HCT116 (cell line): Measurements from ENCODE around the gene BCAS4. TPM values are rescaled to one million over a fixed set of nuclear protein-coding genes. Genes with fewer than 3 reads are reported as not detected.

Source experiments
- ATAC-seq: fragments of 200-7000 bp; cut with Tn5 transposase; 2 replicates; pipeline ENCODE4 v1.9.1; 2020; ENCODE audit warnings: mild to moderate bottlenecking, moderate library complexity
- BruUV-seq: library from RNA; stranded (reverse); fragments of 400-500 nt; replicated peaks from 2 replicates; lab custom pipeline; 2021; lab: Mats Ljungman, UMichigan
- CTCF ChIA-PET: fragments of 300-600 bp; sonication (Branson Sonifier 250); formaldehyde crosslinking; loops from one replicate; lab custom pipeline; 2021; ENCODE audit warnings: antibody characterized with exemption; lab: Charles Lee
- POLR2A ChIA-PET: fragments of 300-600, 350-600 bp; sonication (Branson Sonifier 250); formaldehyde crosslinking; loops from one replicate; lab custom pipeline; 2021; ENCODE audit warnings: antibody characterized with exemption; lab: Charles Lee
- RAD21 ChIA-PET, 2 experiments: fragments of 300-600 bp; sonication (Branson Sonifier 250); formaldehyde crosslinking; loops; one replicate each; lab custom pipeline; 2023; ENCODE audit warnings: low total read pairs in 2 of 2; ENCODE audit not compliant: uncharacterized antibody in 2 of 2, unreplicated experiment in 2 of 2, low non-redundant PET in 1 of 2; lab: Charles Lee
- DNase-seq: peaks from one replicate; pipeline ENCODE4 v3.0.0-alpha.2; 2010; ENCODE audit warnings: low read depth, low spot score
- H2AFZ ChIP-seq: fragments of 200-600 bp; shearing (Covaris generic), sonication (generic); 2 replicates; pipeline ENCODE4 v1.6.1; 2017; ENCODE audit warnings: low read depth, mixed run types, mixed read lengths, antibody characterized with exemption, low read length; ENCODE audit not compliant: poor library complexity, severe bottlenecking
- H3K27ac ChIP-seq: 2 replicates; pipeline ENCODE4 v1.5.1; 2012; ENCODE audit warnings: low read depth, low read length
- H3K27me3 ChIP-seq: fragments of 200-600 bp; sonication (generic); 2 replicates; pipeline ENCODE4 v1.6.1; 2016; ENCODE audit warnings: mixed run types, low read length, mixed read lengths; ENCODE audit not compliant: insufficient read depth
- H3K36me3 ChIP-seq, 2 experiments: fragments of 200-500 bp in 1 of 2; fragments of 200-600 bp in 1 of 2; sonication (Bioruptor generic) in 1 of 2; sonication (generic) in 1 of 2; 2 replicates each; pipeline versions ENCODE4 v1.5.1 to v1.6.1; 2014 to 2016; ENCODE audit warnings: low read length in 2 of 2, inconsistent platforms in 1 of 2, mixed read lengths in 1 of 2, mixed run types in 1 of 2; ENCODE audit not compliant: insufficient read depth in 2 of 2, control insufficient read depth in 1 of 2
- H3K4me1 ChIP-seq, 2 experiments: fragments of 200-600 bp in 1 of 2; sonication (generic) in 1 of 2; 2 replicates each; pipeline versions ENCODE4 v1.5.1 to v1.6.1; 2012 to 2017; ENCODE audit warnings: low read length in 2 of 2, inconsistent platforms in 1 of 2, mild to moderate bottlenecking in 1 of 2, mixed read lengths in 1 of 2, mixed run types in 1 of 2, moderate library complexity in 1 of 2; ENCODE audit not compliant: insufficient read depth in 2 of 2, control insufficient read depth in 1 of 2
- H3K4me2 ChIP-seq: fragments of 200-600 bp; sonication (generic); 2 replicates; pipeline ENCODE4 v1.6.1; 2017; ENCODE audit warnings: mixed run types, low read length, mixed read lengths
- H3K4me3 ChIP-seq, 2 experiments: fragments of 200-600 bp in 1 of 2; sonication (generic) in 1 of 2; replicated peaks in 1 of 2; 2 replicates each; pipeline ENCODE4 v1.5.1; 2011 to 2016; ENCODE audit warnings: low read length in 2 of 2, control low read depth in 1 of 2, low read depth in 1 of 2, mild to moderate bottlenecking in 1 of 2, mixed read lengths in 1 of 2, mixed run types in 1 of 2
- H3K79me2 ChIP-seq: fragments of 200-600 bp; sonication (generic); 2 replicates; pipeline ENCODE4 v1.6.1; 2017; ENCODE audit warnings: mild to moderate bottlenecking, mixed run types, low read length, moderate library complexity, mixed read lengths; ENCODE audit not compliant: insufficient read depth
- H3K9ac ChIP-seq: fragments of 200-600 bp; sonication (generic); 2 replicates; pipeline ENCODE4 v1.6.1; 2016; ENCODE audit warnings: low read length, mixed read lengths
- H3K9me2 ChIP-seq: fragments of 200-600 bp; sonication (generic), shearing (Covaris generic); 2 replicates; pipeline ENCODE4 v1.6.1; 2017; ENCODE audit warnings: mixed run types, mild to moderate bottlenecking, moderate library complexity; ENCODE audit not compliant: insufficient read depth
- H3K9me3 ChIP-seq, 2 experiments: fragments of 200-500 bp in 1 of 2; fragments of 200-600 bp in 1 of 2; sonication (Bioruptor generic) in 1 of 2; sonication (generic) in 1 of 2; 2 replicates each; pipeline ENCODE4 v1.6.1; 2014 to 2017; ENCODE audit warnings: low read length in 2 of 2, mixed read lengths in 2 of 2, inconsistent platforms in 1 of 2, low read depth in 1 of 2, mild to moderate bottlenecking in 1 of 2, mixed run types in 1 of 2, moderate library complexity in 1 of 2; ENCODE audit not compliant: control insufficient read depth in 1 of 2, insufficient read depth in 1 of 2
- H4K20me1 ChIP-seq: fragments of 200-600 bp; sonication (generic), shearing (Covaris generic); 2 replicates; pipeline ENCODE4 v1.6.1; 2017; ENCODE audit warnings: mixed run types, mild to moderate bottlenecking, moderate library complexity; ENCODE audit not compliant: insufficient read depth
- CEBPB ChIP-seq: IDR thresholded peaks from 2 replicates; pipeline ENCODE4 v1.6.1; 2012; ENCODE audit warnings: low read depth
- EGR1 ChIP-seq: IDR thresholded peaks from 2 replicates; pipeline ENCODE4 v1.6.1; 2012; ENCODE audit warnings: low read depth
- ELF1 ChIP-seq: IDR thresholded peaks from 2 replicates; pipeline ENCODE4 v1.6.1; 2012; ENCODE audit warnings: low read depth, borderline replicate concordance
- EZH2 ChIP-seq: fragments of 200-600 bp; sonication (generic); IDR thresholded peaks from 2 replicates; pipeline ENCODE4 v1.6.1; 2017; ENCODE audit warnings: antibody characterized with exemption, mixed run types
- EZH2phosphoT487 ChIP-seq: fragments of 200-600 bp; IDR thresholded peaks from 2 replicates; pipeline ENCODE4 v1.6.1; 2018; ENCODE audit warnings: antibody characterized with exemption, borderline replicate concordance
- FOSL1 ChIP-seq: IDR thresholded peaks from 2 replicates; pipeline ENCODE4 v1.6.1; 2012; ENCODE audit warnings: low read depth
- POLR2A ChIP-seq: IDR thresholded peaks from 2 replicates; pipeline ENCODE4 v1.7.0; 2011; ENCODE audit warnings: borderline replicate concordance; ENCODE audit not compliant: insufficient read depth, insufficient read length; ENCODE audit errors: extremely low read depth
- POLR2AphosphoS5 ChIP-seq: IDR thresholded peaks from 2 replicates; pipeline ENCODE4 v1.6.1; 2011; ENCODE audit warnings: mild to moderate bottlenecking, low read depth, low read length, moderate library complexity
- RAD21 ChIP-seq: IDR thresholded peaks from 2 replicates; pipeline ENCODE4 v1.6.1; 2012; ENCODE audit warnings: low read depth, mild to moderate bottlenecking
- SIN3A ChIP-seq: IDR thresholded peaks from 2 replicates; pipeline ENCODE4 v1.6.1; 2012; ENCODE audit warnings: low read depth
- SRF ChIP-seq: IDR thresholded peaks from 2 replicates; pipeline ENCODE4 v1.6.1; 2012; ENCODE audit warnings: low read depth
- YY1 ChIP-seq: IDR thresholded peaks from 2 replicates; pipeline ENCODE4 v1.6.1; 2011; ENCODE audit warnings: low read length, low read depth, moderate library complexity, mild to moderate bottlenecking; ENCODE audit not compliant: insufficient replicate concordance; ENCODE audit errors: extremely low read depth
- ZNF274 ChIP-seq: fragments of 200-500 bp; sonication (Bioruptor generic); IDR thresholded peaks from 2 replicates; pipeline ENCODE4 v1.6.1; 2014; ENCODE audit warnings: mild to moderate bottlenecking, low read depth, low read length, inconsistent platforms
- intact Hi-C: fragments of 100-400 bp; cut with micrococcal nuclease; formaldehyde crosslinking; loops from 2 replicates; pipeline ENCODE4 v1.10.0; 2022
- total RNA-seq: library from RNA; stranded (reverse); gene quantifications from one replicate; pipeline ENCODE4 v1.2.1, GENCODE V29; 2021; ENCODE audit not compliant: unreplicated experiment
- TF ChIP-seq, protein P1 (sequence below): IDR thresholded peaks from 2 replicates; pipeline ENCODE4 v1.6.1; 2012
- TF ChIP-seq, protein P2 (sequence below), 3 experiments: fragments of 200-600 bp in 1 of 3; sonication (generic) in 1 of 3; IDR thresholded peaks in 2 of 3; conservative IDR thresholded peaks in 1 of 3; 2 replicates each; pipeline ENCODE4 v1.5.1; 2012 to 2017; ENCODE audit warnings: low read depth in 2 of 3, low read length in 2 of 3, antibody characterized with exemption in 1 of 3, borderline replicate concordance in 1 of 3, control low read depth in 1 of 3, mild to moderate bottlenecking in 1 of 3, mixed read lengths in 1 of 3, mixed run types in 1 of 3, moderate library complexity in 1 of 3; ENCODE audit not compliant: insufficient read depth in 1 of 3

Gene BCAS4
- total RNA-seq, 1 experiment from 2014 or later = 18.9 TPM

DNA sequence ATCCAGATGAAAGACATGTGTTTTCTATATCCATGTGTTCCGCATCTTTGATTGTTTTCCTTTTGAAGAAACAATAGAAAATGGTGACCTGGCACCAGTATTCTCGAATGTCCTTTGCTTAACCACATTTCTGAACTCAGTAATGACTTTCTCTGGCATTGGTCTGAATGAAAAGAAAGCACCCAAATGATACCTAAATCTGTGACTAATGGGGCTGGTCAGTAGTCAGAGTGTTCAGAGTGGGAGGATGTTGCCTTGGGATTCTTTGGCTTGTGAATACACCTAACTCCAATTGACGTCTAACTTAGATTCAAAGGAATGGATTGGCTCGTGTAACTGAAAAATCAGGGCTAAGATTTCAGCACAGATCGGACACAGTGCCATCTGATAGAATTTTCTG is 36.4 kb upstream of the BCAS4 start (continued):
- TF ChIP-seq SIN3A = no peak

DNA sequence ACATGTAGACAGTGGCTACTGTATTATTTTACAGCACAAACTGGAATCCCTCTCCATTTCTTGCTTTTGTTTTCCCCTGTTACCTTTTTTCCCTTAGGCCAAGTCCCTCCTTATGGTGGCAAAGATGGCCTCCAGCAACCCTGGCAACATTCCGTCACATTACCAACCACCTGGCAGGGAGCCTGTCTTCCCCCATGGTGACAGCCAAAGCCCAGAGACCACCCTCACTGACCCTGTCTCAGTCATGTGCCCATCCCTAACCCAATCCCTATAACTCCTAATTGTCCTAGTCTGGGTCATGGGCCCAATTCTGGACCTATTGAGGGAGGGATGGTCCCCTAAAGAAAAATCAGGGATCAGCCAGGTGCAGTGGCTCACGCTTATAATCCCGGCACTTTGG is 35.9 kb upstream of the BCAS4 start:
- DNase-seq (no peak), ATAC-seq (no peak)
- H3K4me2 ChIP-seq = peak overlapping the region; percentile 18; the same call in 1 of the 2 replicates
- no peaks in the 10 kb centered on the region for H4K20me1 ChIP-seq
- no peaks in the 10 kb centered on the region for H3K36me3 ChIP-seq
- no peak overlapping the region for H3K9ac ChIP-seq
- H3K4me3 ChIP-seq = no peak overlapping the region
- peaks cover 54 to 76% of the 10 kb centered on the region in 2 experiments for H3K4me1 ChIP-seq
- no peak overlapping the region for H3K27ac ChIP-seq
- intact Hi-C loops = no loop called here
- POLR2A ChIA-PET = no interaction called here
- no peak for TF ChIP-seq CEBPB
- TF ChIP-seq SIN3A = no peak
- TF ChIP-seq FOSL1 = no peak
- no peaks in the 10 kb centered on the region for H3K9me2 ChIP-seq
- no TSS peak for BruUV-seq
- RAD21 ChIA-PET = no interaction called here
- H3K79me2 ChIP-seq = no peaks in the 10 kb centered on the region
- no peaks in the 10 kb centered on the region for H3K27me3 ChIP-seq
- H2AFZ ChIP-seq = no peak overlapping the region
- CTCF ChIA-PET = no interaction called here
- no peaks in the 10 kb centered on the region for H3K9me3 ChIP-seq

DNA sequence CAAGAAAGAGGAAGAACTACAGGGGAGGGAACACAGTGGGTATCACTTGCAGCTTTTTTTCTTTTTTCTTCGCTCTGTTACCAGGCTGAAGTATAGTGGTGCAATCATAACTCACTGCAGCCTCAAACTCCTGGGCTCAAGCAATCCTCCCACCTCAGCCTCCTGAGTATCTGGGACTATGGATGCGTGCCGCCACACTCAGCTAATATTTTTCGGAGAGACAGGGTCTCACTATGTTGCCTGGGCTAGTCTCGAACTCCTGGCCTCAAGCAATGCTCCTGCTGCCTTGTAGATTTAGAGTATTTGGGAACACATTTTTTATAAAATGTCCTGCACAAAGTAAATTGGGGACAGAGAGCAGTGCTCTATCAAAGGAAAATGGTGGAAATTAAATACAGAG is 35.2 kb upstream of the BCAS4 start:
- peaks cover 61 to 83% of the 10 kb centered on the region in 2 experiments for H3K4me1 ChIP-seq
- H3K9me3 ChIP-seq = no peaks in the 10 kb centered on the region
- H3K4me3 ChIP-seq = no peak overlapping the region
- no peaks in the 10 kb centered on the region for H3K27me3 ChIP-seq
- H3K27ac ChIP-seq = peak overlapping the region; percentile 92; the same call in 1 of the 2 replicates
- H4K20me1 ChIP-seq = no peaks in the 10 kb centered on the region
- H3K9ac ChIP-seq = no peak overlapping the region
- H3K4me2 ChIP-seq = peak overlapping the region; percentile 20; the same call in 1 of the 2 replicates
- H3K79me2 ChIP-seq = no peaks in the 10 kb centered on the region
- ATAC-seq = no peak
- RAD21 ChIA-PET = no interaction called here
- H3K9me2 ChIP-seq = no peaks in the 10 kb centered on the region
- DNase-seq = no peak
- no peak overlapping the region for H2AFZ ChIP-seq
- CTCF ChIA-PET = interaction anchor here (5.2 kb wide), 1 partner anchor 10 kb away, joined by 27 read pairs; no protein-coding TSS in a partner anchor
- H3K36me3 ChIP-seq = no peaks in the 10 kb centered on the region
- POLR2A ChIA-PET = no interaction called here
- no TSS peak for BruUV-seq
- intact Hi-C loops = no loop called here
- TF ChIP-seq RAD21 (no peak), ELF1 (no peak), EZH2 (no peak), FOSL1 (no peak), CEBPB (no peak), POLR2AphosphoS5 (no peak), POLR2A (no peak), ZNF274 (no peak), YY1 (no peak), EZH2phosphoT487 (no peak), EGR1 (no peak), SRF (no peak), SIN3A (no peak)
- TF ChIP-seq, protein P1, sequence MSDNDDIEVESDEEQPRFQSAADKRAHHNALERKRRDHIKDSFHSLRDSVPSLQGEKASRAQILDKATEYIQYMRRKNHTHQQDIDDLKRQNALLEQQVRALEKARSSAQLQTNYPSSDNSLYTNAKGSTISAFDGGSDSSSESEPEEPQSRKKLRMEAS = no peak
- TF ChIP-seq, protein P2, sequence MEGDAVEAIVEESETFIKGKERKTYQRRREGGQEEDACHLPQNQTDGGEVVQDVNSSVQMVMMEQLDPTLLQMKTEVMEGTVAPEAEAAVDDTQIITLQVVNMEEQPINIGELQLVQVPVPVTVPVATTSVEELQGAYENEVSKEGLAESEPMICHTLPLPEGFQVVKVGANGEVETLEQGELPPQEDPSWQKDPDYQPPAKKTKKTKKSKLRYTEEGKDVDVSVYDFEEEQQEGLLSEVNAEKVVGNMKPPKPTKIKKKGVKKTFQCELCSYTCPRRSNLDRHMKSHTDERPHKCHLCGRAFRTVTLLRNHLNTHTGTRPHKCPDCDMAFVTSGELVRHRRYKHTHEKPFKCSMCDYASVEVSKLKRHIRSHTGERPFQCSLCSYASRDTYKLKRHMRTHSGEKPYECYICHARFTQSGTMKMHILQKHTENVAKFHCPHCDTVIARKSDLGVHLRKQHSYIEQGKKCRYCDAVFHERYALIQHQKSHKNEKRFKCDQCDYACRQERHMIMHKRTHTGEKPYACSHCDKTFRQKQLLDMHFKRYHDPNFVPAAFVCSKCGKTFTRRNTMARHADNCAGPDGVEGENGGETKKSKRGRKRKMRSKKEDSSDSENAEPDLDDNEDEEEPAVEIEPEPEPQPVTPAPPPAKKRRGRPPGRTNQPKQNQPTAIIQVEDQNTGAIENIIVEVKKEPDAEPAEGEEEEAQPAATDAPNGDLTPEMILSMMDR (IDR thresholded peaks at IDR 0.05 in 2 of 3, conservative IDR thresholded peaks at IDR 0.05 in 1 of 3; ENCODE audit: borderline replicate concordance in 1 of 3, insufficient read depth in 1 of 3, low read depth in 2 of 3, low read length in 2 of 3) = no peak
